ACHN (cell line): ENCODE measurements around the gene ASB18.
A peak's percentile ranks its signal among the peaks of the same experiment; 100 is the strongest.

ENCODE experiments used
- DNase-seq: peaks from one replicate; pipeline ENCODE4 v3.0.0-alpha.2; 2015
- in situ Hi-C: cut with HindIII; loops from 2 replicates; pipeline ENCODE4 v1.10.0; 2017; ENCODE audit warnings: low sequenced_read_pairs, low pct_ligation_motif_present, low pct_unique_long_range_greater_than_20kb

The ASB18 gene

GRCh38 chr2:236250286-236250685 is 13.9 kb downstream of the ASB18 start:
- in situ Hi-C loops, result no loop called here
- DNase-seq, result peak; percentile 8

GRCh38 chr2:236249066-236249465 is 15.1 kb downstream of the ASB18 start:
- in situ Hi-C loops, result no loop called here
- no peak for DNase-seq

DNA sequence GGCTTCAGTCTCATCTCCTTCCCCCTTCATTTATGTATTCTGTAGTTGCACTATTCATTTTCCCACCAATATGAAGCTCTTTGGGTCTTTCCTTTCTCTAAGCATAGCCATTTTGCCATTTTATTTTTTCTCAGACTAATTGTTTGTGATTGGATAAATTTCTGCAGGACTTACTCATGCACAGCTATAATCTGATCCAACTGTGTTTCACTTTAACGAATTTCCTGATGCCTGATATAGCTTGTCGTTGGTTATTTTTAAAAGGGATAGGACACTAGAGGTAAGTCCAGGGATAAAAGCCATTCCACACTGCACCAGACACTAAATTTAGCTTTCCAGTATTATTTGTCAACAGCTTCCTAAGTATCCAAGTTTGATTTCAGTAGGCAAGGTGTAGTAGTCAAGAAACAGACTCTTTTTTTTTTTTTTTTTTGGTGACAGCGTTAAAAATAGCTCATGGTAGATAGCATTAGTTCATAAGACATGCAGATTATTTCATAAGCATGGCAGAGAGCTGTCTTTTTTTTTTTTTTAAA is 17.4 kb downstream of the ASB18 start:
- in situ Hi-C loops, result no loop called here
- no peak for DNase-seq

- in situ Hi-C loops, result no loop called here
- DNase-seq, result no peak
These were observed 19.9 kb downstream of the ASB18 start for GRCh38 chr2:236244256-236244655.

GRCh38 chr2:236242057-236242495 is 22.1 kb downstream of the ASB18 start:
- in situ Hi-C loops, result no loop called here
- no peak for DNase-seq

DNA sequence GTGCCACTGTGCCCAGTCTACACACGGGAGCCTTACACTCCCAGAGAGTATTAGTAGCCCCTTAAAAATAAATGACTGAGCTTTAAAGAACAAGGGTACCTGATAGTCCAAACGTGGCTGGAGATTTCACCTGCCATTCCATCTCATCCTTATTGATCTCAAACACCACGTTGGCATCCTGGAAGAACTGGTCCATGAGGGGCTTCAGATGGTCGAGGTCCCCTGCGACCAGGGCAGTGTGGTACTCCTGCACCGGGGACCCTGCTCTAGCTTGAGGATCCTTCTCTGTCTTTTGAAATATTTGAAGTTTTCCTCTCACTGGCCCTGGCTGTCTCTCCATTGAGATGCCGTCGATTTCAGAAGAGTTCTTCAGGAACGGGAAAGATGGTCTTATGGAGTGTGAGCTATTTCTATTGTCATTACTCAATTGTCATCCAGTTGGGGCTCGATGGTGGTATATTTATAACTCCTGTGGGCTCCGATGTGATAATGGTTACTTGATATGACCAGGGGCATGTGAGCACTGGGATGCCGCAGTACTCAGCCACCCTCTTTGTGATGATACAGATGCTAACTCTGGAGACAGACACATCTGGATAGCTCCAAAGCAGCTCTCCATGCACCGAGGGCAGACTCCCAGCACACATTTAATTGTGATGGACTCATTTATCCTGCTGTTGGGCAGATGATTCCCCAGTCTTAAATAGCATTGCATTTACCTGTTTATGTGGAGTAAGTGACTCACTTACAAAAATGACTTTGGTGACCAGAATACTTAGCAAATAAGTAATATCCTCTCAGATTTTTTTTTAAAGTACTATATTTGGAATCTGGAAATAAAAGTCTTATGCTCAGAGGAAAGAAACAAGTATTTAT is 22.8 kb downstream of the ASB18 start:
- no peak for DNase-seq
- in situ Hi-C loops, result no loop called here

DNA sequence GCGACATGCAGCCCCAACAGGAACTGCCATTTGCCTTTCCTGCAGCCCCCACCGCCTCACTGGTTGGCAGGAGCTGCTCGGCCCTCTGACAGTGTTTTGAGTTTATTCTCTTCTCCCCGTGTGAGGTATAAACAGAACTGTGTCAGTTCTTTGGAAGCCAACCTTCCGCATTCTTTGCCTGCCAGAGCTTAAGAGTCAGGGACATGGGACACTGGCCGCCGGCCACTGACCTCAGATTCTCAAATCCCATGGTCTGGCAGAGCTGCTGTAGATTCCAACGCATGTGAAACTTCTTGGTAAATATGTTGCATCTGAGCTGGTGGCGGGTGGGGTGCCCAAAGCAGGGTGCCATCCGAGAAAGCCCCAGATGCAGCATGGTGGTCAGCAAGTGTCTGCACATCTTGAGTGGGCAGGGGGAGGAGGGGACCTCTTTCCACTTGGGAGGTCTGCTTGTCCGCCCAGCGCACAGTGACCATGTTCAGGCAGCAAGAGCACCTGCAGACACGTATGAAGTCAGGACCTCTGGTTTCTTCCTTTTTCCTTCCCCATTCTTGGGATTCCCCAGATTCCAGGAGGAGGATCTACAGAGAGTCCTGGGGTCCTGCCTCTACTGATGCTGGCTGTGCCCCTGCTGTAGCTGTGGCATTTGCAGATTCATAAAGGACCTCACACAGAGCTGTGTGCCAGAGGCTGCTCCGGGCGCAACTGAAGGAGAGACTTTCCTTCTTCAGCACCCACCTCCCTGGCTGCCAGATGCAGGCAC is 23.8 kb downstream of the ASB18 start:
- in situ Hi-C loops, result no loop called here
- DNase-seq, result peak; percentile 98

- peak; percentile 77 for DNase-seq
- in situ Hi-C loops, result no loop called here
These were observed 24.7 kb downstream of the ASB18 start for GRCh38 chr2:236239276-236240065.

GRCh38 chr2:236238751-236239150 is 25.5 kb downstream of the ASB18 start:
- in situ Hi-C loops, result no loop called here
- peak; percentile 43 for DNase-seq

DNA sequence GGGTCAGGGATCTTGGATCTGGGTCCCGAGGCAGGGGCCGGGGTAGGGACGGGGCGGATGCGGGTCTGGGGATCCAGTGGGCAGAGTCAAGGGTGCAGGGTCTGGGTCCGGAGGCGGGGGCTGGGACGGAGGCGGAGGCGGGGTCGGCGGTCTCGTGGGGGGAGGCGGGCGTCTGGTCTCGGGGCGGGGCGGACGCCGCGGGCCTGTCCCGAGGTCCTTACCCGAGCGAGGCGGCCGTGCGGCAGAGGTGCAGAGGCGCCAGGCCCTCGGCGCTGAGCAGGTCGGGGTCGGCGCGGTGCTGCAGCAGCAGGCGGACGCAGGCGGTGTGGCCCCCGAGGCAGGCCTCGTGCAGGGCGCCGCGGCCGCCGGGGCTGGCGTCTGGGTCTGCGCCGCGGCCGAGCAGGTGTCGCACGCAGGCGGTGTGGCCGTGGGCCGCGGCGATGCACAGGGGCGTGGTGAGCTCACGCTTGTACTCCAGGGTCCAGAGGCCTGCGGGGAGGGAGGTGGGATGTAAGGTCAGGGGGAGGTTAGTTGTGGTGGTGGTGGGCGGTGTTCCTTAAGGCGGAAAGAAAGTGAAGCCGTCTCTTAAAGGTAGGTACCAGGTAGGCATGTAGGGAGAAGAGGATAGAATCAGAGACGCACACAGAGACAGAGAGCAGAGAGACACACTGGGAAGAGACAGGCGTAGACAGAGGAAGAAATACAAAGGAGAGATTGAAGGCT is 26.6 kb downstream of the ASB18 start:
- peak; percentile 64 for DNase-seq
- in situ Hi-C loops, result no loop called here

DNA sequence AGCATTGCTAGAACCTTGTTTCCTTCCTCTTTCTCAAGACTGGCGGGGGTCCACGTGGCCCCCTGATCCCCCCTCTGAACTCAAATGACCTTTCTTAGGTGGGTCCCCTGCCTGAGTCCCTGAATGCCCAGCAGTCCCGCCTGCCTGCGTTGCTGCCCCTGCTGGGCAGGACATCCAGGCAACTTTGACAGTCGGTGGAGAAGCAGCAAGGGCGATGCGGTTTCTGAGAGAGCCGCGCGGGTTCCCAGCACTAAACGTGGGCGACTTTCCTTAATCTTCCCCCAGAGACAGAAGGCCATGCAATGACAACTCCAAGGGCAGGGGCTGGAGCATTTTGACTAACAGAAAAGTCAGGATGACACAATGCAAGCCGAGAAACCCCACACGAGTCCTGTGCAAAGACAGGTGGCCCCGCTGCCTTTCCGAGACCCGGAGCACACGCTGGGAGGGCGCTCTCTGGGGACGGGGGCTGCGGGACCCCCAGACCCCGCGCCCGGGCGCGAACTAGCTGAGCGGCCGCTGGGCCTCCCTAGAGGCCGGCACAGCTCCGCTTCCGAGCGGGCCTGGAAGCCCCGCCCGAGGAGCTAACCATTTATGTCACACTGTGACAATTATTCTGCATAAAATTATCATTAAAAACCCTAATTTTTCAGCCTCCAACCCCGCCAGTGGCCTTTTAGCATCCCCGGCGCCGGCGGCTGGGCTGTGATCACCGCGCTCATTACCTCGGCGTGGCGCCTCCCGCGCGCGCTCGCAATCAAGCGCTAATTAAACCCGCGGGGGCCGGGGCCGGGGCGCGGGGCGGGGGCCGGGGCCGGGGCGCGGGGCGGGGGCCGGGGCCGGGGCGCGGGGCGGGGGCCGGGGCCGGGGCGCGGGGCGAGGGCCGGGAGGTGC is 27.4 kb downstream of the ASB18 start:
- in situ Hi-C loops, result no loop called here
- DNase-seq, result peak; percentile 39

DNA sequence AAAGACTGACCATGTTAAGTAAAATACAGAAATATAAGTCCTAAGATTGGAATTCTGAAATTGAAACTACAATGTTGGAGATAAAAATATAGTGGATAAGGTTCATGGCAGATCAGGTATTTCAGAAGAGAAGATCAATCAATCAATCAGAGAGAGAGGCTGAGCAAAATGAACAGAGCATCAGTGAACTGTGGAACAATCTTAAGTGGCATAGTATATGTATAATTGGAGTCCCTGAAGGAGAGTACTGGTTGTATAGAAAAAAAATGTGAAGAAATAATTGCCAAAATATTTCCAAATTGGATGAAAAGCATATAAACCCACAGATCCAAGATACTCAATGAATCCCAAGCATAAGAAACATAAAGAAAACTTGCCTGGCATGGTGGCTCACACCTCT is 35.0 kb downstream of the ASB18 start:
- in situ Hi-C loops, result no loop called here
- no peak for DNase-seq

DNA sequence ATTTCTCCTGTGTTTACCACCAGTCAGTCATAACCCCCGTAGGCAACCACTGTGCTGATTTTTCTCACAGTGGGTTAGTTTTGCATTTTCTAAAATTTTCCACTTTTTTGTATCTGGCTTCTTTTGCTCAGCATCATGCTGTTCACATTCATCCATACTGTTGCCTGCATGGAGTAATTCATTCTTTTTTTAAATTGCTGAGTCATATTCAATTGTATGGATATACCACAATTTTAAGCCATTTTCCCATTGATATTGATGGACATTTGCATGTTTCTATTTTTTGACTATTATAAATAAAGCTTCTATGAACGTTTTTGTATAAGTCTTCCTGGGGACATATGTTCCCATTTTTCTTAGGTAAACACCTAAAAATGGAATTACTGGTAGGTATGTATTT is 40.5 kb downstream of the ASB18 start:
- in situ Hi-C loops, result no loop called here
- no peak for DNase-seq

GRCh38 chr2:236221798-236222197 is 42.4 kb downstream of the ASB18 start:
- in situ Hi-C loops, result no loop called here
- DNase-seq, result no peak

DNA sequence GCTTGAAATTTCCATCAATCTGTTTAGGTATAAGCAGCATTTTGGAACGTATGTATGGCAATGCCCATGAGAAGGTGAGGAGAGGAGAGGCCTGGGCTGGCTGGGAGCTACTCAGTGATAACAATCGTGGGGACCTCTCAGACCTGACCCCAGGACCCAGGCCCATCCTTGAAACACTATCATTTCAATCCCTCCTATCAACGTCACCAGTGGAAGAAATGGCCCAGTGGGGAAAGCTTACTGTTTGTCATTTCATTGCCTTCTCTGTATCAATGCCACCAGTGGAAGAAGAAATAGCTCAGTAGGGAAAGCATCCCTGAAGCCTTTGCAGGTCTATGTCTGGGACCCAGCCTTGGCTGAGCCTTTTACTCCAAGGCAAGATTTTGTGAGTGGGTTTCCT is 44.8 kb downstream of the ASB18 start:
- in situ Hi-C loops, result no loop called here
- no peak for DNase-seq

GRCh38 chr2:236217926-236218325 is 46.3 kb downstream of the ASB18 start:
- no peak for DNase-seq
- in situ Hi-C loops, result no loop called here

GRCh38 chr2:236216711-236217110 is 47.5 kb downstream of the ASB18 start:
- no peak for DNase-seq
- in situ Hi-C loops, result no loop called here
